ENCODE measurements around the gene FUT9.

FUT9 gene

GRCh38 chr6:96086745-96087144 is 71.0 kb downstream of the FUT9 start:
- H3K4me3 Mint-ChIP-seq = no peak overlapping the region
- H3K4me1 Mint-ChIP-seq = no peaks in the 10 kb centered on the region
- ATAC-seq (replicated peaks; ENCODE audit: extremely low read depth, poor library complexity, severe bottlenecking) (no peak), DNase-seq (ENCODE audit: low spot score in 2 of 2) (no peak)
- H3K9me3 Mint-ChIP-seq = no peaks in the 10 kb centered on the region
- H3K36me3 Mint-ChIP-seq (ENCODE audit: insufficient read depth) = peaks cover 2% of the 10 kb centered on the region
- H3K27ac Mint-ChIP-seq (ENCODE audit: low read depth) = no peak overlapping the region
- H3K27me3 Mint-ChIP-seq = no peaks in the 10 kb centered on the region

GRCh38 chr6:96089173-96089572 is 73.4 kb downstream of the FUT9 start:
- H3K4me3 Mint-ChIP-seq = no peak overlapping the region
- ATAC-seq (replicated peaks; ENCODE audit: extremely low read depth, poor library complexity, severe bottlenecking) = no peak
- no peaks in the 10 kb centered on the region for H3K9me3 Mint-ChIP-seq
- H3K4me1 Mint-ChIP-seq = no peaks in the 10 kb centered on the region
- DNase-seq (ENCODE audit: low spot score in 2 of 2) = no peak
- H3K27me3 Mint-ChIP-seq = no peaks in the 10 kb centered on the region
- no peak overlapping the region for H3K27ac Mint-ChIP-seq (ENCODE audit: low read depth)
- H3K36me3 Mint-ChIP-seq (ENCODE audit: insufficient read depth) = peaks cover 2% of the 10 kb centered on the region

DNA sequence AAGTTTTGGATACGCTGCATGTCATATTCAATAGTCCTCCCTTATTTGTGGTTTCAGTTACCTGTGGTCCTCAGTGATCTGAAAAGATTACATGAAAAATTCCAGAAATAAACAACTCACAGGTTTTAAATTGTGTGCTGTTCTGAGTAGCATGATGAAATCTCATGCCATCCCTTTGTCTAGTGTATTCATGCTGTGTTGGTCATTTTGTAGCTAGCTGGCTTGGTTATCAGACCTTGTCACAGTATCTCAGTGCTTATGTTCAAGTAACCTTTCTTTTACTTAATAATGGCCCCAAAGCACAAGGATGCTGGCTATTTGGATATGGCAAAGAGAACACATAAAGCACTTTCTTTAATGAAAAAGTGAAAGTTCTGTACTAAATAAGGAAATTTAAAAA is 78.3 kb downstream of the FUT9 start:
- ATAC-seq (replicated peaks; ENCODE audit: extremely low read depth, poor library complexity, severe bottlenecking) (no peak), DNase-seq (ENCODE audit: low spot score in 2 of 2) (no peak)
- H3K27me3 Mint-ChIP-seq = no peaks in the 10 kb centered on the region
- no peak overlapping the region for H3K27ac Mint-ChIP-seq (ENCODE audit: low read depth)
- no peak overlapping the region for H3K4me3 Mint-ChIP-seq
- no peaks in the 10 kb centered on the region for H3K4me1 Mint-ChIP-seq
- H3K9me3 Mint-ChIP-seq = no peaks in the 10 kb centered on the region
- H3K36me3 Mint-ChIP-seq (ENCODE audit: insufficient read depth) = no peaks in the 10 kb centered on the region

- DNase-seq (ENCODE audit: low spot score in 2 of 2) = no peak
- Mint-ChIP-seq H3K27ac (ENCODE audit: low read depth) (no peak overlapping the region), H3K9me3 (no peaks in the 10 kb centered on the region), H3K4me3 (no peak overlapping the region), H3K36me3 (ENCODE audit: insufficient read depth) (no peaks in the 10 kb centered on the region), H3K27me3 (no peaks in the 10 kb centered on the region), H3K4me1 (no peaks in the 10 kb centered on the region)
- ATAC-seq (replicated peaks; ENCODE audit: extremely low read depth, poor library complexity, severe bottlenecking) = no peak
Observed at GRCh38 chr6:96099069-96099468, 83.3 kb downstream of the FUT9 start.

DNA sequence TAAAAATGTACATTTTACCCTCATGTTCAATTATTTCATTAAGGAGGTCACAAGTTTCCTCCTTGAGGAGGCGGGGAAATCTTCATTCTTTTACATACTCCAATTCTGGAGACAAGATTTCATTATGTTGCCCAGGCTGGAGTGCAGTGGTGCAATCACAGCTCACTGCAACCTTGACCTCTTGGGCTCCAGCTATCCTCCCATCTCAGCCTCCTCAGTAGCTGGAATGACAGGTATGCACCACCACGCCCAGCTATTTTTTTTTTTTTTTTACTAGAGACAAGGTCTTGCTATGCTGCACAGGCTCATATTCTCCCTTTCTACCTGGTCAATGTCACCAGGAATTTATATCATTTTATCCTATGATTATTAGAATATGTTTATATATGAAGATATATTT is 85.8 kb downstream of the FUT9 start:
- Mint-ChIP-seq H3K27me3 (no peaks in the 10 kb centered on the region), H3K9me3 (peaks cover 3% of the 10 kb centered on the region), H3K4me1 (no peaks in the 10 kb centered on the region), H3K4me3 (no peak overlapping the region), H3K27ac (ENCODE audit: low read depth) (no peak overlapping the region), H3K36me3 (ENCODE audit: insufficient read depth) (no peaks in the 10 kb centered on the region)
- DNase-seq (ENCODE audit: low spot score in 2 of 2) (no peak), ATAC-seq (replicated peaks; ENCODE audit: extremely low read depth, poor library complexity, severe bottlenecking) (no peak)

- no peaks in the 10 kb centered on the region for H3K36me3 Mint-ChIP-seq (ENCODE audit: insufficient read depth)
- no peak overlapping the region for H3K27ac Mint-ChIP-seq (ENCODE audit: low read depth)
- H3K4me3 Mint-ChIP-seq = no peak overlapping the region
- H3K4me1 Mint-ChIP-seq = no peaks in the 10 kb centered on the region
- DNase-seq (ENCODE audit: low spot score in 2 of 2) = no peak
- peaks cover 3% of the 10 kb centered on the region for H3K9me3 Mint-ChIP-seq
- no peaks in the 10 kb centered on the region for H3K27me3 Mint-ChIP-seq
- ATAC-seq (replicated peaks; ENCODE audit: extremely low read depth, poor library complexity, severe bottlenecking) = no peak
Observed at GRCh38 chr6:96104910-96105309, 89.1 kb downstream of the FUT9 start.

GRCh38 chr6:96110878-96111277 is 95.1 kb downstream of the FUT9 start:
- Mint-ChIP-seq H3K27ac (ENCODE audit: low read depth) (no peak overlapping the region), H3K36me3 (ENCODE audit: insufficient read depth) (no peaks in the 10 kb centered on the region), H3K4me1 (no peaks in the 10 kb centered on the region), H3K9me3 (peaks cover 3% of the 10 kb centered on the region), H3K27me3 (no peaks in the 10 kb centered on the region), H3K4me3 (no peak overlapping the region)
- DNase-seq (ENCODE audit: low spot score in 2 of 2) = no peak
- no peak for ATAC-seq (replicated peaks; ENCODE audit: extremely low read depth, poor library complexity, severe bottlenecking)

DNA sequence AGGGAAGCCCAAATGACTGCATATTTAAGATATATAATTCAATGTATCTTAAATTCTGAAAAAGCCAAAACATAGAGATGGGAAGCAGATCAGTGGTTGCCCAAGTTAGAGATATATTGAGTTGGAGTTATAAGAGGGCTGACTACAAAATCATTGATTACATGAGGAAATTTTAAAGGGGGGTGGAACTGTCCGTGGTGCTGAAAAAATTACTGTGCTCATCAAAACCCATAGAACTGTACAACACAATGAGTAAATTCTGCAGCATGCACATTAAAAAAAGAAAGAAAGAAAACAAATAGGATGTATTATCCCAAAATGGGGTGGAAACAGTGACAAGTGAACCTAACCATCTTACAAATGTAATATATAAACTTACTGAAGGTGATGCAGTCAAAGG is 100.9 kb downstream of the FUT9 start:
- Mint-ChIP-seq H3K27ac (ENCODE audit: low read depth) (no peak overlapping the region), H3K36me3 (ENCODE audit: insufficient read depth) (no peaks in the 10 kb centered on the region), H3K4me1 (no peaks in the 10 kb centered on the region), H3K9me3 (peaks cover 6% of the 10 kb centered on the region), H3K27me3 (no peaks in the 10 kb centered on the region), H3K4me3 (no peak overlapping the region)
- ATAC-seq (replicated peaks; ENCODE audit: extremely low read depth, poor library complexity, severe bottlenecking) = no peak
- DNase-seq (ENCODE audit: low spot score in 2 of 2) = no peak

GRCh38 chr6:96124778-96125177 is 109.0 kb downstream of the FUT9 start:
- DNase-seq (ENCODE audit: low spot score in 2 of 2) (no peak), ATAC-seq (replicated peaks; ENCODE audit: extremely low read depth, poor library complexity, severe bottlenecking) (no peak)
- Mint-ChIP-seq H3K9me3 (peaks cover 6% of the 10 kb centered on the region), H3K4me3 (no peak overlapping the region), H3K36me3 (ENCODE audit: insufficient read depth) (no peaks in the 10 kb centered on the region), H3K27me3 (no peaks in the 10 kb centered on the region), H3K4me1 (no peaks in the 10 kb centered on the region), H3K27ac (ENCODE audit: low read depth) (no peak overlapping the region)

DNA sequence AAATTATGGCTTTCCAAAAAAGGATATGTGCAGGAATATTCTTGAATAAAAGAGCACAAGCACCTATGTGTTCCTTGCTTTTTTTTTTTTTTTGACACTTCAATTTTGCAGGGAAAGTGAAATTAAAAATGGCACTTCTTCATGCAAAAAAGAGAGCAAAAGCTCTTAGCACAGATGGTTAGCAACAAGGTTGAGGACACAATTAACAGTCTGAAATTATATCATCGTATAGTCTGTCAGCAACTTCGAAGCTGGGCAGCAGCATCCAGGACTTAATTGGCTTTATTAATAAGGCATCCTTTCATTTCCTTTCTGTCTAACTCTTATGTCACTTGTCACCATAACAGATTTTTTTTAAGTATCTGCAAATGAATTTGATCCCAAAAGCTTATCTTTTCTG is 122.6 kb downstream of the FUT9 start:
- Mint-ChIP-seq H3K27me3 (peaks cover 10% of the 10 kb centered on the region), H3K27ac (ENCODE audit: low read depth) (no peak overlapping the region), H3K4me1 (no peaks in the 10 kb centered on the region), H3K36me3 (ENCODE audit: insufficient read depth) (no peaks in the 10 kb centered on the region), H3K4me3 (no peak overlapping the region), H3K9me3 (peaks cover 7% of the 10 kb centered on the region)
- DNase-seq (ENCODE audit: low spot score in 2 of 2) (no peak), ATAC-seq (replicated peaks; ENCODE audit: extremely low read depth, poor library complexity, severe bottlenecking) (no peak)

GRCh38 chr6:96142142-96142541 is 126.4 kb downstream of the FUT9 start:
- Mint-ChIP-seq H3K4me3 (no peak overlapping the region), H3K4me1 (no peaks in the 10 kb centered on the region), H3K27me3 (peaks cover 28% of the 10 kb centered on the region), H3K36me3 (ENCODE audit: insufficient read depth) (no peaks in the 10 kb centered on the region), H3K27ac (ENCODE audit: low read depth) (no peak overlapping the region), H3K9me3 (peaks cover 7% of the 10 kb centered on the region)
- DNase-seq (ENCODE audit: low spot score in 2 of 2) (no peak), ATAC-seq (replicated peaks; ENCODE audit: extremely low read depth, poor library complexity, severe bottlenecking) (no peak)

- DNase-seq (ENCODE audit: low spot score in 2 of 2) (no peak), ATAC-seq (replicated peaks; ENCODE audit: extremely low read depth, poor library complexity, severe bottlenecking) (no peak)
- no peak overlapping the region for H3K4me3 Mint-ChIP-seq
- no peaks in the 10 kb centered on the region for H3K4me1 Mint-ChIP-seq
- peaks cover 12% of the 10 kb centered on the region for H3K27me3 Mint-ChIP-seq
- no peak overlapping the region for H3K27ac Mint-ChIP-seq (ENCODE audit: low read depth)
- no peaks in the 10 kb centered on the region for H3K9me3 Mint-ChIP-seq
- no peaks in the 10 kb centered on the region for H3K36me3 Mint-ChIP-seq (ENCODE audit: insufficient read depth)
Observed at GRCh38 chr6:96150431-96150830, 134.7 kb downstream of the FUT9 start.

- Mint-ChIP-seq H3K9me3 (no peaks in the 10 kb centered on the region), H3K36me3 (ENCODE audit: insufficient read depth) (no peaks in the 10 kb centered on the region), H3K27ac (ENCODE audit: low read depth) (no peak overlapping the region), H3K4me3 (no peak overlapping the region), H3K4me1 (peaks cover 8% of the 10 kb centered on the region), H3K27me3 (peaks cover 9% of the 10 kb centered on the region)
- ATAC-seq (replicated peaks; ENCODE audit: extremely low read depth, poor library complexity, severe bottlenecking) (no peak), DNase-seq (ENCODE audit: low spot score in 2 of 2) (no peak)
Observed at GRCh38 chr6:96151707-96152106, 135.9 kb downstream of the FUT9 start.

GRCh38 chr6:96152114-96152708 is 136.4 kb downstream of the FUT9 start:
- H3K9me3 Mint-ChIP-seq = no peaks in the 10 kb centered on the region
- ATAC-seq (replicated peaks; ENCODE audit: extremely low read depth, poor library complexity, severe bottlenecking) (no peak), DNase-seq (ENCODE audit: low spot score in 2 of 2) (no peak)
- no peaks in the 10 kb centered on the region for H3K36me3 Mint-ChIP-seq (ENCODE audit: insufficient read depth)
- peaks cover 9% of the 10 kb centered on the region for H3K27me3 Mint-ChIP-seq
- H3K4me3 Mint-ChIP-seq = no peak overlapping the region
- H3K4me1 Mint-ChIP-seq = peaks cover 13% of the 10 kb centered on the region
- H3K27ac Mint-ChIP-seq (ENCODE audit: low read depth) = no peak overlapping the region

Data from central memory CD8-positive, alpha-beta T cell (primary cell).